NCI-H2081 treated with DMSO at 0.1 percent for 48 hours (cell line): ENCODE data around the gene VAV3.

Source experiments
- DNase-seq: peaks from one replicate; lab custom pipeline; 2025; lab: John Stamatoyannopoulos, UW

Gene VAV3

GRCh38 chr1:107640207-107640606, 324.8 kb downstream of the VAV3 start:
- DNase-seq = no peak

GRCh38 chr1:107637101-107637500, 327.9 kb downstream of the VAV3 start:
- DNase-seq = no peak

- no peak for DNase-seq
These were observed 331.4 kb downstream of the VAV3 start for GRCh38 chr1:107633596-107633995.

- DNase-seq = no peak
These were observed 338.7 kb downstream of the VAV3 start for GRCh38 chr1:107626073-107626796.

- DNase-seq = no peak
These were observed 339.5 kb downstream of the VAV3 start for GRCh38 chr1:107625405-107626029.

- no peak for DNase-seq
These were observed 341.5 kb downstream of the VAV3 start for GRCh38 chr1:107623431-107623830.

GRCh38 chr1:107622966-107623365, 342.0 kb downstream of the VAV3 start:
- DNase-seq = no peak

GRCh38 chr1:107622535-107622934, 342.4 kb downstream of the VAV3 start:
- DNase-seq = no peak

- no peak for DNase-seq
These were observed 344.2 kb downstream of the VAV3 start for GRCh38 chr1:107620753-107621152.

- no peak for DNase-seq
These were observed 346.4 kb downstream of the VAV3 start for GRCh38 chr1:107618539-107618938.

- no peak for DNase-seq
These were observed 347.1 kb downstream of the VAV3 start for GRCh38 chr1:107617921-107618320.

- DNase-seq = no peak
These were observed 347.5 kb downstream of the VAV3 start for GRCh38 chr1:107617456-107617855.

- DNase-seq = no peak
These were observed 355.2 kb downstream of the VAV3 start for GRCh38 chr1:107609808-107610207.

- no peak for DNase-seq
These were observed 360.2 kb downstream of the VAV3 start for GRCh38 chr1:107604825-107605224.

GRCh38 chr1:107600607-107601160, 364.3 kb downstream of the VAV3 start:
- no peak for DNase-seq

GRCh38 chr1:107599220-107599619, 365.8 kb downstream of the VAV3 start:
- no peak for DNase-seq

- no peak for DNase-seq
These were observed 367.7 kb downstream of the VAV3 start for GRCh38 chr1:107597290-107597689.

GRCh38 chr1:107594536-107594935, 370.4 kb downstream of the VAV3 start:
- DNase-seq = no peak

GRCh38 chr1:107593501-107594209, 371.3 kb downstream of the VAV3 start:
- no peak for DNase-seq

- DNase-seq = no peak
These were observed 373.9 kb downstream of the VAV3 start for GRCh38 chr1:107590900-107591622.

GRCh38 chr1:107590087-107590486, 374.9 kb downstream of the VAV3 start:
- DNase-seq = no peak

GRCh38 chr1:107588321-107588720, 376.7 kb downstream of the VAV3 start:
- no peak for DNase-seq
